ENCODE measurements around the gene KCNMA1.

Gene KCNMA1

GRCh38 chr10:76991621-76992020 is 646.0 kb downstream of the KCNMA1 start:
- TF ChIP-seq CTCF (IDR thresholded peaks at IDR 0.05; ENCODE audit: control insufficient read depth, insufficient read depth, low read depth, low read length, missing control alignments) = no peak
- H3K4me3 ChIP-seq (ENCODE audit: control insufficient read depth, low read depth, low read length) = no peak overlapping the region
- DNase-seq (ENCODE audit: low read depth) = no peak

- DNase-seq (ENCODE audit: low read depth) = no peak
- no peak overlapping the region for H3K4me3 ChIP-seq (ENCODE audit: control insufficient read depth, low read depth, low read length)
- TF ChIP-seq CTCF (IDR thresholded peaks at IDR 0.05; ENCODE audit: control insufficient read depth, insufficient read depth, low read depth, low read length, missing control alignments) = no peak
Observed at GRCh38 chr10:76990561-76990960, 647.0 kb downstream of the KCNMA1 start.

- peak; percentile 40 for DNase-seq (ENCODE audit: low read depth)
- TF ChIP-seq CTCF (IDR thresholded peaks at IDR 0.05; ENCODE audit: control insufficient read depth, insufficient read depth, low read depth, low read length, missing control alignments) = peak; percentile 91
Observed at GRCh38 chr10:76984559-76985443, 652.8 kb downstream of the KCNMA1 start.

GRCh38 chr10:76983624-76984023 is 654.0 kb downstream of the KCNMA1 start:
- TF ChIP-seq CTCF (IDR thresholded peaks at IDR 0.05; ENCODE audit: control insufficient read depth, insufficient read depth, low read depth, low read length, missing control alignments) = no peak
- DNase-seq (ENCODE audit: low read depth) = no peak
- no peak overlapping the region for H3K4me3 ChIP-seq (ENCODE audit: control insufficient read depth, low read depth, low read length)

More at GRCh38 chr10:76984559-76985443, 652.8 kb downstream of the KCNMA1 start:
- no peak overlapping the region for H3K4me3 ChIP-seq (ENCODE audit: control insufficient read depth, low read depth, low read length)

DNA sequence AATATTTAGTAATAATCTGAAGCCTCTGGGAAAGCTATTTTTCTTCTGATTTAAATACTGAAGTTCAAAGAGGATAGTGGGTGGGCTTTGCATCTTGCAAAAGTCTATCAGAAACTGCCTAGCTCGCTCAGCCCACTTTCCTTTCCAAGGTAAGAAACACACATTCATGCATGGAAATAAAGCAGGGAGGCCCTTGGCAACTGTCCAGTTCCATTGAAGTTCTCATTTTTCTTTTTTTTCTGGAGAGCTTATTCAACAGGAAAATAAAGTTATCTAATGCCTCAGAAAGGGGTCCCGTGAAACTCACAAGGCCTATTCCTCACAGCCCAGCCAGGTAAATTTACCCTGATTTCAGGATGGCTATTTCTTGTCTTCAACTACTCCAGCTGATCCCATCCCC is 654.9 kb downstream of the KCNMA1 start:
- TF ChIP-seq CTCF (IDR thresholded peaks at IDR 0.05; ENCODE audit: control insufficient read depth, insufficient read depth, low read depth, low read length, missing control alignments) = no peak
- DNase-seq (ENCODE audit: low read depth) = no peak
- no peak overlapping the region for H3K4me3 ChIP-seq (ENCODE audit: control insufficient read depth, low read depth, low read length)

GRCh38 chr10:76981251-76981650 is 656.4 kb downstream of the KCNMA1 start:
- H3K4me3 ChIP-seq (ENCODE audit: control insufficient read depth, low read depth, low read length) = no peak overlapping the region
- no peak for DNase-seq (ENCODE audit: low read depth)
- no peak for TF ChIP-seq CTCF (IDR thresholded peaks at IDR 0.05; ENCODE audit: control insufficient read depth, insufficient read depth, low read depth, low read length, missing control alignments)
